ENCODE measurements around the gene SUSD1. TPM values are rescaled to one million over a fixed set of nuclear protein-coding genes. Genes with fewer than 3 reads are reported as not detected.

The SUSD1 gene
- total RNA-seq, 1 donor from 2014 or later = 19.9 TPM

GRCh38 chr9:112184946-112185345, 9.8 kb upstream of the SUSD1 start:
- Mint-ChIP-seq H3K4me3 (ENCODE audit: unreplicated experiment) (no peak overlapping the region), H3K27ac (ENCODE audit: unreplicated experiment) (no peak overlapping the region)

GRCh38 chr9:112184221-112184620, 9.1 kb upstream of the SUSD1 start:
- Mint-ChIP-seq H3K4me1 (ENCODE audit: low read depth, unreplicated experiment) (peaks cover 7% of the 10 kb centered on the region), H3K9me3 (ENCODE audit: unreplicated experiment) (no peaks in the 10 kb centered on the region), H3K4me3 (ENCODE audit: unreplicated experiment) (no peak overlapping the region), H3K36me3 (ENCODE audit: unreplicated experiment) (no peaks in the 10 kb centered on the region), H3K27me3 (ENCODE audit: unreplicated experiment) (peaks cover 1% of the 10 kb centered on the region), H3K27ac (ENCODE audit: unreplicated experiment) (no peak overlapping the region)
- TF ChIP-seq CTCF (IDR thresholded peaks at IDR 0.05; ENCODE audit: partially characterized antibody, unreplicated experiment) = no peak
- no peak for DNase-seq

More at GRCh38 chr9:112184946-112185345, 9.8 kb upstream of the SUSD1 start:
- no peak for TF ChIP-seq CTCF (IDR thresholded peaks at IDR 0.05; ENCODE audit: partially characterized antibody, unreplicated experiment)
- DNase-seq = no peak
- Mint-ChIP-seq H3K9me3 (ENCODE audit: unreplicated experiment) (no peaks in the 10 kb centered on the region), H3K36me3 (ENCODE audit: unreplicated experiment) (no peaks in the 10 kb centered on the region), H3K4me1 (ENCODE audit: low read depth, unreplicated experiment) (peaks cover 7% of the 10 kb centered on the region), H3K27me3 (ENCODE audit: unreplicated experiment) (peaks cover 1% of the 10 kb centered on the region)

- no peak overlapping the region for H3K27ac Mint-ChIP-seq (ENCODE audit: unreplicated experiment)
- no peak overlapping the region for H3K4me3 Mint-ChIP-seq (ENCODE audit: unreplicated experiment)
Measured at GRCh38 chr9:112180387-112180881, 5.3 kb upstream of the SUSD1 start.

GRCh38 chr9:112179816-112180215, 4.7 kb upstream of the SUSD1 start:
- H3K27ac Mint-ChIP-seq (ENCODE audit: unreplicated experiment) = no peak overlapping the region
- peaks cover 5% of the 10 kb centered on the region for H3K27me3 Mint-ChIP-seq (ENCODE audit: unreplicated experiment)
- no peaks in the 10 kb centered on the region for H3K9me3 Mint-ChIP-seq (ENCODE audit: unreplicated experiment)
- no peak for TF ChIP-seq CTCF (IDR thresholded peaks at IDR 0.05; ENCODE audit: partially characterized antibody, unreplicated experiment)
- H3K4me1 Mint-ChIP-seq (ENCODE audit: low read depth, unreplicated experiment) = peaks cover 7% of the 10 kb centered on the region
- no peak overlapping the region for H3K4me3 Mint-ChIP-seq (ENCODE audit: unreplicated experiment)
- peaks cover 5% of the 10 kb centered on the region for H3K36me3 Mint-ChIP-seq (ENCODE audit: unreplicated experiment)
- DNase-seq = no peak

More at GRCh38 chr9:112180387-112180881, 5.3 kb upstream of the SUSD1 start:
- Mint-ChIP-seq H3K9me3 (ENCODE audit: unreplicated experiment) (no peaks in the 10 kb centered on the region), H3K4me1 (ENCODE audit: low read depth, unreplicated experiment) (peaks cover 7% of the 10 kb centered on the region), H3K36me3 (ENCODE audit: unreplicated experiment) (peaks cover 5% of the 10 kb centered on the region), H3K27me3 (ENCODE audit: unreplicated experiment) (peaks cover 5% of the 10 kb centered on the region)
- TF ChIP-seq CTCF (IDR thresholded peaks at IDR 0.05; ENCODE audit: partially characterized antibody, unreplicated experiment) = no peak
- no peak for DNase-seq

GRCh38 chr9:112176524-112176923, 1.4 kb upstream of the SUSD1 start:
- peaks cover 6% of the 10 kb centered on the region for H3K9me3 Mint-ChIP-seq (ENCODE audit: unreplicated experiment)
- peak overlapping the region; percentile 86 for H3K4me3 Mint-ChIP-seq (ENCODE audit: unreplicated experiment)
- no peak for DNase-seq
- peaks cover 14% of the 10 kb centered on the region for H3K4me1 Mint-ChIP-seq (ENCODE audit: low read depth, unreplicated experiment)
- H3K27ac Mint-ChIP-seq (ENCODE audit: unreplicated experiment) = no peak overlapping the region
- peaks cover 5% of the 10 kb centered on the region for H3K27me3 Mint-ChIP-seq (ENCODE audit: unreplicated experiment)
- TF ChIP-seq CTCF (IDR thresholded peaks at IDR 0.05; ENCODE audit: partially characterized antibody, unreplicated experiment) = no peak
- H3K36me3 Mint-ChIP-seq (ENCODE audit: unreplicated experiment) = peaks cover 5% of the 10 kb centered on the region
